ENCODE data around the gene PLEKHA5.
"Not testable (repeated sequence)": the region's sequence is repeated elsewhere in the genome, so short reads cannot be mapped to it uniquely, and the experiment has no call there.

The PLEKHA5 gene

GRCh38 chr12:19409376-19409775 lies 279.8 kb downstream of the PLEKHA5 start:
- DNase-seq (ENCODE audit: low read depth): no peak

- no peak for DNase-seq (ENCODE audit: low read depth)
Observed at GRCh38 chr12:19410211-19410610, 280.7 kb downstream of the PLEKHA5 start.

- DNase-seq (ENCODE audit: low read depth): no peak
Observed at GRCh38 chr12:19410629-19411185, 281.2 kb downstream of the PLEKHA5 start.

GRCh38 chr12:19411234-19412204 lies 282.0 kb downstream of the PLEKHA5 start:
- DNase-seq (ENCODE audit: low read depth): no peak

- DNase-seq (ENCODE audit: low read depth): no peak
Observed at GRCh38 chr12:19412844-19413243, 283.3 kb downstream of the PLEKHA5 start.

- DNase-seq (ENCODE audit: low read depth): not testable (repeated sequence)
Observed at GRCh38 chr12:19413582-19413981, 284.0 kb downstream of the PLEKHA5 start.

GRCh38 chr12:19415563-19415962 lies 286.0 kb downstream of the PLEKHA5 start:
- no peak for DNase-seq (ENCODE audit: low read depth)

- DNase-seq (ENCODE audit: low read depth): no peak
Observed at GRCh38 chr12:19419086-19419485, 289.6 kb downstream of the PLEKHA5 start.

- no peak for DNase-seq (ENCODE audit: low read depth)
Observed at GRCh38 chr12:19421503-19422282, 292.2 kb downstream of the PLEKHA5 start.

GRCh38 chr12:19423166-19423930 lies 293.8 kb downstream of the PLEKHA5 start:
- no peak for DNase-seq (ENCODE audit: low read depth)

All from T-helper 22 cell (primary cell).